ENCODE measurements around the gene LARGE1. TPM values are rescaled to one million over a fixed set of nuclear protein-coding genes. Genes with fewer than 3 reads are reported as not detected.

LARGE1 gene
- total and polyA plus RNA-seq, 2 of the 8 experiments (the other 6 are each of a cell fraction or from before 2014, with no cell fraction given): 43.7 to 83.0 TPM

GRCh38 chr22:33914131-33914530 is 6.1 kb downstream of the LARGE1 start:
- CTCF ChIA-PET (ENCODE audit: partially characterized antibody): interaction anchor here (0.8 to 2.3 kb wide), 3 partner anchors 9 to 158 kb away, joined by 3 to 5 read pairs (median 3); no protein-coding TSS in a partner anchor
- no peak for TF ChIP-seq TEAD4 (IDR thresholded peaks at IDR 0.05; ENCODE audit: low read depth, low read length)
- no peak for TF ChIP-seq BCL11A (IDR thresholded peaks at IDR 0.05; ENCODE audit: low read depth in 2 of 2, low read length in 2 of 2)
- no peak for TF ChIP-seq HDAC6 (IDR thresholded peaks at IDR 0.05; ENCODE audit: low read depth, low read length)
- no peak for TF ChIP-seq CBX5 (IDR thresholded peaks at IDR 0.05; ENCODE audit: low read depth, low read length)
- TF ChIP-seq SRF (IDR thresholded peaks at IDR 0.05; ENCODE audit: low read depth, low read length): no peak
- TF ChIP-seq SP1 (IDR thresholded peaks at IDR 0.05; ENCODE audit: low read depth, low read length): no peak
- no peak for TF ChIP-seq RBBP5 (IDR thresholded peaks at IDR 0.05; ENCODE audit: borderline replicate concordance, low read depth, low read length)
- H4K8ac ChIP-seq (ENCODE audit: extremely low read depth, insufficient read depth, low read length): no peak overlapping the region
- H3K18ac ChIP-seq (ENCODE audit: extremely low read depth, low read length): no peak overlapping the region
- H3K4me2 ChIP-seq (ENCODE audit: insufficient read depth in 1 of 2, low read depth in 2 of 2, low read length in 2 of 2): peak overlapping the region; percentile 28 to 29; a peak in 2 of 4 replicates
- POLR2A ChIA-PET (ENCODE audit: partially characterized antibody): interaction anchor here (0.6 to 1.3 kb wide), 4 partner anchors 9 to 96 kb away, joined by 3 to 4 read pairs (median 3); no protein-coding TSS in a partner anchor
- no peak overlapping the region for H2BK5ac ChIP-seq (ENCODE audit: low read depth, low read length)
- no peak overlapping the region for H2AFZ ChIP-seq (ENCODE audit: low read length)
- H2BK12ac ChIP-seq (ENCODE audit: low read depth, low read length): no peak overlapping the region
- H2BK20ac ChIP-seq (ENCODE audit: low read length): no peak overlapping the region
- no peak overlapping the region for H2BK15ac ChIP-seq (ENCODE audit: low read length)
- no peaks in the 10 kb centered on the region; a peak in 1 of 7 replicates for H3K27me3 ChIP-seq (replicated peaks in 1 of 4; ENCODE audit: control insufficient read depth in 3 of 4, extremely low read depth in 1 of 4, insufficient read depth in 3 of 4, low read length in 3 of 4)
- peaks cover 10% of the 10 kb centered on the region; the same call in 1 of the 2 replicates for H3K23me2 ChIP-seq (ENCODE audit: low read depth, low read length)
- no peak overlapping the region for H3K4ac ChIP-seq (replicated peaks; ENCODE audit: insufficient read length, low read depth, low read length)
- no peak overlapping the region for H2BK120ac ChIP-seq (replicated peaks; ENCODE audit: low read depth, low read length)
- peak overlapping the region in 1 of 4 experiments; percentile 22; a peak in 2 of 8 replicates for H3K4me3 ChIP-seq (ENCODE audit: extremely low read depth in 1 of 4, insufficient read depth in 2 of 4, low read depth in 3 of 4, low read length in 4 of 4)
- DNase-seq (ENCODE audit: low read depth in 1 of 2, low spot score in 2 of 2) (no peak), FAIRE-seq (peak; percentile 65)
- WGBS, 2 experiments (ENCODE audit: extremely low coverage in 1 of 2, insufficient coverage in 1 of 2, insufficient read length in 1 of 2, insufficient replicate concordance in 2 of 2, low coverage in 1 of 2, low lambda C conversion rate in 2 of 2, missing lambda C conversion rate in 1 of 2): 25% methylated on average over 2 of the region's 2 CpGs; no CpG with 5 or more reads in 1 of the 2 experiments
- H3K27ac ChIP-seq (ENCODE audit: low read depth, low read length): no peak overlapping the region
- H3K14ac ChIP-seq (ENCODE audit: insufficient read length): no peak overlapping the region
- peaks cover 62 to 99% of the 10 kb centered on the region in 2 experiments for H3K79me2 ChIP-seq (ENCODE audit: control insufficient read depth in 1 of 2, insufficient read depth in 2 of 2, low read length in 2 of 2)
- peaks cover 19% of the 10 kb centered on the region for H3K79me1 ChIP-seq (ENCODE audit: low read depth, low read length)
- H3K56ac ChIP-seq (replicated peaks; ENCODE audit: insufficient read length, low read depth, low read length): no peak overlapping the region
- peaks cover 9 to 35% (median 20%) of the 10 kb centered on the region in 4 experiments for H3K4me1 ChIP-seq (replicated peaks in 1 of 4; ENCODE audit: control insufficient read depth in 3 of 4, insufficient read depth in 4 of 4, low read length in 3 of 4)
- H4K91ac ChIP-seq (replicated peaks; ENCODE audit: insufficient read length, low read length): no peak overlapping the region
- H4K20me1 ChIP-seq (replicated peaks in 1 of 2; ENCODE audit: control insufficient read depth in 1 of 2, insufficient read depth in 2 of 2, low read length in 2 of 2): peaks cover 38 to 45% of the 10 kb centered on the region in 2 experiments
- H3K9ac ChIP-seq (replicated peaks in 1 of 4; ENCODE audit: extremely low read depth in 1 of 4, low read depth in 3 of 4, low read length in 3 of 4): no peak overlapping the region
- no peaks in the 10 kb centered on the region for H3K9me3 ChIP-seq (ENCODE audit: insufficient read depth in 2 of 2, low read depth in 1 of 2, low read length in 1 of 2)
- H2AK5ac ChIP-seq (ENCODE audit: low read depth, low read length): no peak overlapping the region
- H4K5ac ChIP-seq (ENCODE audit: insufficient read length, low read depth, low read length): no peak overlapping the region
- no peak overlapping the region for H3K23ac ChIP-seq (ENCODE audit: insufficient read length)
- H3K36me3 ChIP-seq (ENCODE audit: control insufficient read depth in 2 of 4, insufficient read depth in 4 of 4, low read length in 3 of 4): peaks cover 0 to 11% (median 0%) of the 10 kb centered on the region in 4 experiments; a peak in 1 of 8 replicates
